ENCODE measurements around the gene CIDEB.

Gene CIDEB

GRCh38 chr14:24348186-24348585, 40.4 kb upstream of the CIDEB start:
- H3K4me3 ChIP-seq (ENCODE audit: low read depth, low read length), result no peak overlapping the region
- TF ChIP-seq CTCF (IDR thresholded peaks at IDR 0.05; ENCODE audit: low read depth, low read length), result no peak

GRCh38 chr14:24347134-24347533, 39.4 kb upstream of the CIDEB start:
- no peak for TF ChIP-seq CTCF (IDR thresholded peaks at IDR 0.05; ENCODE audit: low read depth, low read length)
- H3K4me3 ChIP-seq (ENCODE audit: low read depth, low read length), result no peak overlapping the region

GRCh38 chr14:24343795-24344660, 36.3 kb upstream of the CIDEB start:
- no peak overlapping the region for H3K4me3 ChIP-seq (ENCODE audit: low read depth, low read length)
- TF ChIP-seq CTCF (IDR thresholded peaks at IDR 0.05; ENCODE audit: low read depth, low read length), result no peak

GRCh38 chr14:24342889-24343288, 35.1 kb upstream of the CIDEB start:
- H3K4me3 ChIP-seq (ENCODE audit: low read depth, low read length), result no peak overlapping the region
- TF ChIP-seq CTCF (IDR thresholded peaks at IDR 0.05; ENCODE audit: low read depth, low read length), result no peak

GRCh38 chr14:24340606-24341005, 32.8 kb upstream of the CIDEB start:
- H3K4me3 ChIP-seq (ENCODE audit: low read depth, low read length), result no peak overlapping the region
- TF ChIP-seq CTCF (IDR thresholded peaks at IDR 0.05; ENCODE audit: low read depth, low read length), result no peak

- no peak within 1 kb of the TSS for H3K4me3 ChIP-seq (ENCODE audit: low read depth, low read length)
- no peak for TF ChIP-seq CTCF (IDR thresholded peaks at IDR 0.05; ENCODE audit: low read depth, low read length)
These were observed 31.7 kb upstream of the CIDEB start, which contains the start of gene RIPK3 for GRCh38 chr14:24339284-24340151. Gene RIPK3 (minus strand): TSS chr14:24339991. CDS start chr14:24339826, 165 bp downstream.

GRCh38 chr14:24338843-24339242, 31.1 kb upstream of the CIDEB start:
- no peak for TF ChIP-seq CTCF (IDR thresholded peaks at IDR 0.05; ENCODE audit: low read depth, low read length)
- H3K4me3 ChIP-seq (ENCODE audit: low read depth, low read length), result no peak overlapping the region
